K562 (cell line): Measurements from ENCODE around the gene SLC35A2. TPM values are rescaled to one million over a fixed set of nuclear protein-coding genes. Genes with fewer than 3 reads are reported as not detected.

ENCODE experiments used
- ATAC-seq: fragments of 200-7000 bp; cut with Tn5 transposase; 3 replicates; pipeline ENCODE4 v1.9.1; 2020; ENCODE audit warnings: moderate library complexity
- BruUV-seq: library from RNA; stranded (reverse); fragments of 400-500 nt; replicated peaks from 2 replicates; lab custom pipeline; 2021; lab: Mats Ljungman, UMichigan
- CTCF ChIA-PET: fragments of 300-600 bp; formaldehyde crosslinking; extraction: SDS; loops from one replicate; lab custom pipeline; 2021; ENCODE audit warnings: low intra/inter-chr PET ratio; lab: Yijun Ruan, JAX
- POLR2A ChIA-PET: fragments of 300-600, 350-650 bp; sonication (Branson Sonifier 250); formaldehyde crosslinking; extraction: SDS; loops from one replicate; lab custom pipeline; 2021; ENCODE audit warnings: antibody characterized with exemption, inconsistent platforms; lab: Yijun Ruan, JAX
- DNase-seq, 4 experiments: peaks; one replicate each; pipeline versions ENCODE4 v3.0.0 to v3.0.0-alpha.2; 2011 to 2018; ENCODE audit warnings: low spot score in 3 of 4, mixed read lengths in 3 of 4; ENCODE audit errors: extremely low read depth in 1 of 4
- FAIRE-seq: peaks from 2 replicates; lab custom pipeline; 2011; peaks lifted over from hg19 to GRCh38; lab: Jason Lieb, UNC
- H2AFZ ChIP-seq: 2 replicates; pipeline ENCODE4 v1.6.0; 2011; ENCODE audit warnings: low read depth, low read length, control low read depth, inconsistent platforms
- H3K27ac ChIP-seq: fragments of 200-600 bp; 3 replicates; pipeline ENCODE4 v1.8.0; 2011; ENCODE audit warnings: low read depth, mild to moderate bottlenecking, control low read depth, inconsistent platforms, low read length, moderate library complexity, mixed read lengths; ENCODE audit errors: extremely low read depth
- H3K27me3 ChIP-seq, 2 experiments: fragments of 300-600 bp in 1 of 2; 2 replicates in 1 of 2; 3 replicates in 1 of 2; pipeline versions ENCODE4 v1.6.0 to v1.8.0; 2011; ENCODE audit warnings: inconsistent platforms in 2 of 2, low read length in 2 of 2, mild to moderate bottlenecking in 1 of 2, mixed read lengths in 1 of 2, moderate library complexity in 1 of 2; ENCODE audit not compliant: control insufficient read depth in 2 of 2, insufficient read depth in 2 of 2
- H3K36me3 ChIP-seq: fragments of 300-600 bp; 3 replicates; pipeline ENCODE4 v1.8.0; 2011; ENCODE audit warnings: mild to moderate bottlenecking, low read length, inconsistent platforms; ENCODE audit not compliant: control insufficient read depth, insufficient read depth
- H3K4me1 ChIP-seq, 2 experiments: fragments of 200-600 bp in 1 of 2; replicated peaks in 1 of 2; 2 replicates in 1 of 2; 3 replicates in 1 of 2; pipeline versions ENCODE4 v1.5.1 to v1.8.0; 2011; ENCODE audit warnings: inconsistent platforms in 2 of 2, low read length in 2 of 2, mild to moderate bottlenecking in 1 of 2, mixed read lengths in 1 of 2, moderate library complexity in 1 of 2; ENCODE audit not compliant: control insufficient read depth in 2 of 2, insufficient read depth in 2 of 2
- H3K4me2 ChIP-seq: 2 replicates; pipeline ENCODE4 v1.6.1; 2011; ENCODE audit warnings: low read length, control low read depth, inconsistent platforms, mixed read lengths; ENCODE audit not compliant: insufficient read depth
- H3K4me3 ChIP-seq: fragments of 200-600 bp; sonication (generic), shearing (Covaris generic); 2 replicates; pipeline ENCODE4 v1.5.1; 2016; ENCODE audit warnings: control low read depth, inconsistent platforms
- H3K79me2 ChIP-seq: fragments of 200-600 bp; 3 replicates; pipeline ENCODE4 v1.8.0; 2011; ENCODE audit warnings: low read length, inconsistent platforms; ENCODE audit not compliant: control insufficient read depth, insufficient read depth
- H3K9ac ChIP-seq, 2 experiments: 2 replicates each; pipeline versions ENCODE4 v1.6.0 to v1.6.1; 2011; ENCODE audit warnings: low read depth in 2 of 2, low read length in 2 of 2, control low read depth in 1 of 2, inconsistent platforms in 1 of 2, mild to moderate bottlenecking in 1 of 2, mixed read lengths in 1 of 2; ENCODE audit not compliant: insufficient read depth in 1 of 2
- H3K9me1 ChIP-seq: one replicate; pipeline ENCODE4 v1.6.0; 2011; ENCODE audit warnings: inconsistent platforms, mild to moderate bottlenecking, low read length, moderate library complexity; ENCODE audit not compliant: control insufficient read depth, insufficient read depth
- H3K9me3 ChIP-seq: replicated peaks from 2 replicates; pipeline ENCODE4 v1.5.1; 2011; ENCODE audit warnings: low read depth, low read length, inconsistent platforms; ENCODE audit not compliant: control insufficient read depth, insufficient read depth
- H4K20me1 ChIP-seq: replicated peaks from 2 replicates; pipeline ENCODE4 v1.6.1; 2011; ENCODE audit warnings: low read length, inconsistent platforms, mixed read lengths; ENCODE audit not compliant: control insufficient read depth, insufficient read depth
- DPF2 ChIP-seq: fragments of 450-650 bp; IDR thresholded peaks from 2 replicates; pipeline ENCODE4 v1.6.1; 2016
- FOXJ3 ChIP-seq: sonication (generic); formaldehyde crosslinking; IDR thresholded peaks from 2 replicates; pipeline ENCODE4 v1.4.0; 2020; ENCODE audit warnings: mild to moderate bottlenecking, missing genetic modification reagents
- POLR2G ChIP-seq: fragments of 200-400 bp; formaldehyde crosslinking; IDR thresholded peaks from 2 replicates; pipeline ENCODE4 v1.6.1; 2017; ENCODE audit warnings: low read depth, mild to moderate bottlenecking, antibody characterized with exemption, low read length, moderate library complexity
- RBM22 ChIP-seq: fragments of 200-400 bp; formaldehyde crosslinking; IDR thresholded peaks from 2 replicates; pipeline ENCODE4 v1.6.1; 2018; ENCODE audit warnings: low read length, low read depth; ENCODE audit not compliant: poor library complexity, severe bottlenecking
- ZNF408 ChIP-seq: fragments of 250-450 bp; sonication (Bioruptor Pico); IDR thresholded peaks from 2 replicates; pipeline ENCODE4 v1.4.0; 2020; ENCODE audit warnings: low read depth, mild to moderate bottlenecking, moderate library complexity
- ZNF445 ChIP-seq: fragments of 250-450 bp; sonication (Bioruptor Pico); IDR thresholded peaks from 2 replicates; pipeline ENCODE4 v1.4.0; 2020; ENCODE audit warnings: low read depth, mild to moderate bottlenecking, moderate library complexity
- WGBS: fragments of 100-300 bp; shearing (Covaris generic); methylation state at CpG from one replicate; pipeline ENCODE4 v1.1.6; 2016; ENCODE audit warnings: low coverage, mixed read lengths; ENCODE audit not compliant: insufficient coverage; ENCODE audit errors: missing lambda C conversion rate; 5-methylcytosine and 5-hydroxymethylcytosine counted together
- in situ Hi-C: fragments of 300-500 bp; cut with MboI; formaldehyde crosslinking; loops from 4 replicates; pipeline ENCODE4 v1.15.0; 2018; ENCODE audit warnings: inconsistent platforms, mixed read lengths
- intact Hi-C: fragments of 100-400 bp; cut with micrococcal nuclease; formaldehyde crosslinking; loops from 2 replicates; pipeline ENCODE4 v1.14.2; 2022
- polyA plus RNA-seq, 8 experiments: library from polyadenylated mRNA; depleted of rRNA in 4 of 8; stranded (reverse) in 5 of 8; unstranded in 3 of 8; fragments of >200 nt; fragmentation: Nextera tagmentation in 2 of 8; fragmentation: Illumina TruSeq in 1 of 8; extraction: Ambion mirVana in 2 of 8; extraction: Trizol in 1 of 8; gene quantifications; 2 replicates each; pipeline versions ENCODE4 v1.2.1 to v1.2.3, GENCODE V29; 2011 to 2014; ENCODE audit warnings: inconsistent platforms in 1 of 8, missing spikeins in 1 of 8
- total RNA-seq, 7 experiments: library from RNA; depleted of rRNA in 6 of 7; stranded (reverse); fragments of >200 nt in 6 of 7; fragmentation: Illumina TruSeq in 2 of 7; extraction: Trizol in 2 of 7; gene quantifications; 2 replicates each; pipeline versions ENCODE4 v1.2.1 to v1.2.3, GENCODE V29; 2011 to 2021; ENCODE audit warnings: low replicate concordance in 1 of 7

Gene SLC35A2
- total and polyA plus RNA-seq, 9 of the 15 experiments (the other 6 are each of a cell fraction or from before 2014, with no cell fraction given): 3.3 to 38.9 (median 20.0) TPM

DNA sequence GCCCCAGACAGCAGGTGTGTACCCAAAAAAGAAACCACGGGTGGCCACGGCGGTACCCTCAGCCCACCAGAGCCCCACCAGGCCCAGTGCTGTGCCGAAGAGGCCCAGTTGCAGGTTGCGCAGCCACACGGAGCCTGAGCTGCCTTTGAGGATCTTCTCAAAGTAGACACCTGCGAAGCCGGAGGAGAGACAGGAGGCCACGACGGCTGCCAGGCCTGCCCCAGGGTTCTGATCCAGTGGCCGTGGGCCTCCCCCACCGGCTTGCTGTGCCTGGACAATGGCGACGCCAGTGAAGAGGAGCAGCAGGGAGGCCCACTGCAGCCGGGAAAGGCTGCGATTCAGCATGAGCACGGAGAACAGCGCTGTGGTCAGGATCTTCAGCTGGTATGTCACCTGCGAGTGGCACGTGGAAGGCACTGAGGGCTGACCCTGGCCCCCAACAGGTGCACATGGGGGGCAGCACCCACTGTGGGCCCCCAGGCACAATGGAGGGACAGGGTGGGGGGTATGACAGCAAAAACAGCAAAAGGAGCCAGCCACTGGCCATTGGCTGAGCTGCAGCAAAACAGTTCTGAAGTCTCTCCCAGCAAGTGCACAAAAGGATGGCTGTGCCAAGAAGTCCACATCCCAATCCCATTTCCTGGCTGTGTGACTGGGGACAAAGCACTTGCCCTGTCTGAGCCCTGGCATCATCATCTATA, 6.2 kb downstream of the SLC35A2 start:
- peaks cover 15% of the 10 kb centered on the region for H3K79me2 ChIP-seq
- peaks cover 80% of the 10 kb centered on the region for H3K36me3 ChIP-seq
- no peaks in the 10 kb centered on the region; the same call in 1 of the 2 replicates for H4K20me1 ChIP-seq
- TF ChIP-seq ZNF408: no peak
- TF ChIP-seq POLR2G: peak; percentile 71
- TF ChIP-seq RBM22: peak; percentile 30
- TF ChIP-seq FOXJ3 (CRISPR knock-in tag): no peak
- TF ChIP-seq ZNF445 (CRISPR knock-in tag): no peak
- TF ChIP-seq DPF2: no peak
- ATAC-seq: no peak
- H3K4me2 ChIP-seq: no peak overlapping the region
- no peaks in the 10 kb centered on the region for H3K27me3 ChIP-seq
- POLR2A ChIA-PET: interaction anchor here (0.7 to 2.8 kb wide), 3 partner anchors 7 to 274 kb away, joined by 3 to 12 read pairs (median 6); partner anchors contain the start of genes PQBP1 and TIMM17B
- FAIRE-seq: no peak
- no peaks in the 10 kb centered on the region for H3K9me3 ChIP-seq
- H3K4me3 ChIP-seq: no peak overlapping the region
- 94% methylated on average over 8 of the region's 20 CpGs for WGBS
- no peak overlapping the region for H2AFZ ChIP-seq
- H3K9ac ChIP-seq: no peak overlapping the region
- no TSS peak for BruUV-seq
- intact Hi-C loops: no loop called here
- in situ Hi-C loops: no loop called here
- no peak overlapping the region for H3K27ac ChIP-seq
- no peaks in the 10 kb centered on the region for H3K9me1 ChIP-seq
- CTCF ChIA-PET: no interaction called here
- DNase-seq: no peak
- H3K4me1 ChIP-seq: peaks cover 3 to 19% of the 10 kb centered on the region in 2 experiments; a peak in 3 of 5 replicates
